Stimulated activated CD4-positive, alpha-beta T cell treated with anti-CD3 and anti-CD28 coated beads, Interleukin-1b, Interleukin-23, amount 100 ng/mL, for 1 hour (primary cell): Measurements from ENCODE around the gene SASH3.

ENCODE experiments used
- DNase-seq, 2 donors: peaks; one replicate each; pipeline ENCODE4 v3.0.0-alpha.2; 2020; ENCODE audit warnings: low read depth in 2 of 2

SASH3 gene

DNA sequence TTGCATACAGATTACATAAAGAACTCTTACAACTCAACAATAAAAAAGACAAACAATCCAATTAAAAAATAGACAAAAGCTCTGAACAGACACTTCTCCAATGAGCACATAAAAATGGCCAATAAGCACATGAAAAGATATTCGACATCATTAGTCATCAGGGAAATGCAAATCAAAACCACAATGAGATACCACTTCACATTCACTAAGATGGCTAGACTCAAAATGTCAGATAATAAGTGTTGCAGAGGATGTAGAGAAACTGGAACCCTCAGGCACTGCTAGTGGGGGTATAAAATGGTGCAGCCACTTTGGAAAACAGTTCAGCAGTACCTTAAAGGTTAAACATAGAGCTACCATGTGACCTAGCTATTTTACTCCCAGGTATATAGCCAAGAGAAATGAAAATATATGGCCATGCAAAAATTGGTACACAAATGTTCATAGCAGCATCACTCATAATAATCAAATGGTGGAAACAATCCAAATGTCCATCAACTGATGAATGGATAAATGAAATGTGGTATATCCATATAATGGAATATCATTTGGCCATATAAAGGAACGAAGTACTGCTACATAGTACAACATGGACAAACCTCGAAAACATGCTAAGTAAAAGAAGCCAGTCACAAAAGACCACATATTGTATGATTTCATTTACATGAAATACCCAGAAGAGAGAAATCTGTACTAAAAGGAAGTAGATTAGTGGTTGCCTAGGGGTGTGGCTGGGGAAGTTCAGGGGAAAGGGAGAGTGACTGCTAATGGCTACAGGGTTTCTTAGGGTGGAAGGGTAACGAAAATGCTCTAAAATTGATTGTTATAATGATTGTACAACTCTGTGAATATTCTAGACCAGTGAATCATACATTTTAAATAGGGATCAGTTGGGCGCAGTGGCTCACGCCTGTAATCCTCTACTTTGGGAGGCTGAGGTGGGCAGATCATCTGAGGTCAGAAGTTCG, 29.4 kb downstream of the SASH3 start:
- no peak for DNase-seq

DNA sequence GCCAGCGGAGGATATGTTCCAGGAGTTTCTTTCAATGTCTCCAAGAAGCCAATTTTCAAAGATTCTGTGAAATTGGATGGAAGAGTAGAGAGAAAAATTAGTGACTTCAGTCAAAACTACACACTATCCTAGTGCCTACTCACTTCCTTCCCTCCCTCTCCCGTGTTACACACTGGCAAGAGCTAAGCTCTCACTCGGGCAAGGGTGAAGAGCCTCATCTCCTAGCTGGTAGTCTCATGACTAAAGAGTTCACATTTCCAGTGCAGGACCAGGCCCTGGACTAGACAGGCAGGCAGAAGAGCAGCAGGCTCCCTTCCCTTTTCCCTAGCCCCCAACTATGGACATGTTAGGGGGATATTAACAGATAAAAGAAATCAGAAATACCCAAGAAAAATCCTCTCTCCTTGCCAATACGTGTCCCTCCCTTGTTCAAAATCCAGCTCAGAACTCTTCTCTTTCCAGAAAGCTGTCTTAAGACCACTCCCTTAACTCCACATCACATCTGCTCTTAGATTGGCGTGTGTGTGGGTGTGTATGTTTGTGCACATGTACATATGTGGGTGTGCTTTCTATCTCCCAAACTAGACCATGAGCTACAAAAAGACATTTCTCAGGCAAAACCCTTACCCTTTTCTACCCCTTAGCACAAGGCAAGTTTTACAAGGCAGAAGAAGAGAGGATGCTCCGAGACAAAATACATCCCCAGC, 34.1 kb downstream of the SASH3 start:
- DNase-seq: no peak

DNA sequence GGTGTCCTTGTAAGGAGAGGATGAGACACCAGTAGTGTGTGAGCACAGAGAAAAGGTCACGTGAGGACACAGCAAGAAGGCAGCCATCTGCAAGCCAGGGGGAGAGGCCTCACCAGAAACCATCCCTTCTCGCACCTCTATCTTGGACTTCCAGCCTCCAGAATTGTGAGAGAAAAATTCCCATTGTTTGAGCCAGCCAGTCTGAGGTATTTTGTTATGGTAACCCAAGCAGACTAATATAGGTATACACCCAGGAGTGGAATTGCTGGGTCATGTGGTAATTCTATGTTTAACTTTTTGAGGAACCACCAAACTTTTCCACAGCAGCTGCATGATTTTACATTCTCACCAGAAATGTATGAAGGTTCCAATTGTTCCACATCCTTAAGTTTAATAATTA, 38.4 kb downstream of the SASH3 start:
- DNase-seq: no peak

DNA sequence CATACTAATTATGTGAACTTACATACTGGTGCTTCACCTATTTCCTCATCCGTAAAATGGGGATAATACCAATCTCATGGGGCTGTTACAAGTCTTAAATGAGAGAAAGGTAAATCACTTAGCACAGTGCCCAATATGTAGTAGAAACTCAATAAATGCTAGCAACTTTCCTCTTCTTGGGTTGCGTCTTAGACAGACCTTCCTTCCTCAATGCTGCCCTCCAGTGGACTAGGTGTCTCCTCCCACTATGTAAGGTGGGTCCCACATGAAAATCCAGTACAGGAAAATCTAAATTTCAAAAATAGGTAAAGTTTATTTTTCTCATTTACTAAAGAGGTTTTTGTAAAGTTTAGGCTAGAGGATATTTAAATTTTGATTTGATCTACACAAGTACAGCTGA, 43.4 kb downstream of the SASH3 start:
- DNase-seq: peak in 1 of 2 donors; percentile 13

DNA sequence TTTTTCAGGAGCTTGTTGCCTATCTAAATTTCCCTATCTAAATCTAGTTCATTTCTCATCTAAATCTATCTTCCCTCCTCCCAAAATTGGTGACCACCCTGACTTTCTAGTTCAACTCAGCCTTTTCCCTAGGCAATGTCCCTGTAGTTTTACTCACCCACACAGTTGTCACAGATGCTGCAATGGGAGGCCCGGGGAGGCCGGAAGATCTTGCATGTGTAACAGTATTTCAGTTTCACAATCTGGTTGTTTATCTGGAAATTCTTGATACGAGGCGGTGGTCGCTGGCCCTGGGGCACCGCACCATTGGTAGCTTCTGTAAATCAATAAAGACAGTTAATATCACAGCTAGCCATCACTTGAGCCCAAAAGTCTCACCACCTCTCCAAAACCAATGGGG, 43.8 kb downstream of the SASH3 start:
- DNase-seq: no peak

DNA sequence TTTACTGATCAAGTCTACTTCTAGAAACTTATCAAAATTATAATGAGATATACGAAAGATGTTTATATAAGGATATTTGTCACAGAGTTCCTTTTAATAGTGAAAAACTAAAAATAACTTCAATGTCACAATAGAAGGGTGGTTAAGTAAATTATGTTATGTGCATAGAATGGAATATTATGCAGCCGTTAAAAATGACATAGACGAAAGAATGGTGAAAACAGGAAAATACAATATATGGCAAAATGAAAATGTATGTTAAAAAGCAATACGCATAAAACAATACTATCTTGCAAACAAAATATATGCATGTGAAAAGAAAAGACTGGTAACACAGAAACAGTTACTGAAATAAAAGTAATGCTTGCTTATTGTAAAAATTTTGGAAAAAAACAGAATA, 44.9 kb downstream of the SASH3 start:
- no peak for DNase-seq

DNA sequence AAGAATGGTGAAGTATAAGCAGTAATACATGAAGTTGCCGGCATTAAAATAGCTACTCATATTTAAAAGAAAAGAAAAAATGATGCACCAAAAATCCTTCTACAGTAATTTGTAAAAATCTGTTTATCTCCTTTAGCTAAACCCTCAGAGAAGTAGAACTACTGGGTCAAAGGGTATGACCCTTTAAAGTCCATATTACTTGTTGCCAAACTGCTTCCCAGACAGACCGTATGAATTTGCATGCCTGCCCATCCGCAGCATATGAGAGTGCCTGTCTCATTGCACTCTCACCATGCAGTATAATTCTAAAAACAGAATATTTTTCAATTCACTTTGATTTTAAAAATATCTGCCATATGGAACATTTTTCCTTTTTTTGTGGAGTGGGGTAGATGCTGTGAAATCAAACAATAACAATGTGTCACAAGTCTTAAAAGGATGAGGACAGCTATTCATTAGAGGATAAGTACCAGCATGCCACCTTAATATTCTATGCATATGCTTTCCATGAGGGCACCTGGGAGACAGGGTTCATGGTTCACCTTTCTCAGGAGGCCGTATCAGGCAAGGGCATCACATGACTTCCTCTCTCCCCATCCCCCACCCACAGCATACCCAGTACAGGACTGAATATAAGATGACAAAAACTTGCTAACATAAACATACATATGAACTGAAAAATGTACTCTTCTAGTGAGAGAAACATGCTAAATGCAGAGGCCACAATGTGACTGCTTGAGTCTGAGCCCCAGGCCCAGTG, 46.2 kb downstream of the SASH3 start:
- no peak for DNase-seq

DNA sequence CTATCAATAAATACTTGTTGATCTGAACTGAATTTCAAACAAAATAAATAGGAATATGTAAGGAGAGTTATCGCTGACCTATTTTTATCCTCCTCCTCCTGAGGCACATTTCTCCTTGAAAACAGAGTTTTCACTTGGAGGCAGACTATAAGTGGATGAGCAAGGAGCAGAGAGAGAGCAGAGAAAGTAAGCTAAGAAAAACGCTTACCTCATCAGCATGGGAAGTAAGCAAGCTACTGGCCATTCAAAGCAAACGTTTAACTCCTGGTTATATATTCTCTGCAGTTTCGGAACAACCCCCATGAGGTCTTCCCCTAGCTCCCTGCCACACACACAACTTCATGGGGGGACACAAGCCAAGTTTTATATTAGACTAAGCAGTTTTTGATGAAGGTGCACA, 50.7 kb downstream of the SASH3 start:
- no peak for DNase-seq

DNA sequence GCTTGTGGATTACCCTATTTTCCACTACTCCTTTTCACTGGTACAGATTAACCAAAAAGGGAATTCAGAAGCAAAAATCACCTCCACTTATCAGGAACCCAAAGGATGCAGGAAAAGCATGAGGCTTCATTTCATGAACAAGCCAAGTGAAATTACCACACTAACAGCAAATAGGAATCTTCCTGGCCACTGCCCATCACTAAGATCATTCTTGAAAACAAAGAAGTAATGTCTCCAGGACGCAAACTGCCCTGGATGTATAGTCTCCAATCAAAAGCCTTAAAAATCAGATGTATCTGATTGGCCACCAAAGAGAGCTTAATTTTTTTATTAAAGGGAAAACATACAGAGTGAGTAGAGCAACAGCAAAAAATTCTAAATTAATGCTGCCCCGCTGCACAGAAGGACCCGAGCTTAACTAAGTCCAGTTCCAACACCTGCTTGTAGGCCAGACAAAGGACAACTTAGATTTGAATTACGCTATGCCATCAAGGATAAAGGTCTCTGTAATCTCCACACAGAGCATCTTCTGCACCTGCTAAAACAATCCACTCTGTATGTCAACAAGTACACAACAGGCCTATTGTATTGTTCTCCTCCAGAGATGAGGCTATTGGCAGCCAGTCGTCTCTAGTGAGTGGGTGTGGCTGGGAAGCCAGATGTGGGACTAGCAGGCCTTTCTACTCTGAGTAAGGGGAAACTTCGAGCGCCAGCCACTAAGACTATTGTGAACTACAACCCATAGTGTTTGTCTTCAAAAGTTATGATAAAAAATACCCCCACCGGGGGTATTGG, 51.5 kb downstream of the SASH3 start:
- DNase-seq: no peak

DNA sequence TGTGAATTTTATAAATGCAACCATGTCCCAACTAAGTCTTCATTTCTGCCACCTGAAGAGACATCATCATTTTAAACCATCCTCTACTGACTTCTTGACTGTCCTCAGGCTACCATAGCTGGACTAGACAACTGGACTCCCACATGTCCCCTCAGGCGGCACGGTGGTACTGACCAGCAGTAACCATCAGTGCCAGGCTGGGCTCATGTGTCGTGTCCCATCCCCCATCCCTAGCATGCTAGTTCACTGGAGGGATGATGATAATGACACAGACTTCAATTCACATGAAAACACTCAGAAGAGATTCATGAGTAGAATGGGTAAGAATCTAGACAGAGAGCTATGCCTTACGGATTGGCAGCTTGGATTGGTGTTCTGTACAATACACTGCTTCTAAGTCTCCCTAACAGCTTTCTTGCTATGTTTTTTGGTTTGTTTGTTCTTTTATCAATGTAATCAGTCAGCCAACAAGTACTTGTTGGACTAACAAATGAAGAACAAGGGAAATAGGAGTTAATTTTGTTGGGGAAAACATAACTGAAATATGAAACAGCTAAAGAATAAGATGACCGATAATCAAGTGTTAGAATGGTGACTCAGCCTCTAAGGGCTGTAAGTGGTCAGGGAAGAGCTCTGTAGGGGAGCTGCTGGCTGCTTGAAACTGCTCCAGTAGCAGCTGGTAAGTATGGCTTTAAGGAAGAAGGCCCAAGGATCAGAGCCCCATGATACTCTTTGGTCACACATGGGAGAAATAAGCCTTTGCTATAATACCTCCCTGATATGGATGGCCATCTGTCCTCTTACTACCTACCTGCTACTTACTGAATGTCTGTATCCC, 53.6 kb downstream of the SASH3 start:
- DNase-seq: no peak

DNA sequence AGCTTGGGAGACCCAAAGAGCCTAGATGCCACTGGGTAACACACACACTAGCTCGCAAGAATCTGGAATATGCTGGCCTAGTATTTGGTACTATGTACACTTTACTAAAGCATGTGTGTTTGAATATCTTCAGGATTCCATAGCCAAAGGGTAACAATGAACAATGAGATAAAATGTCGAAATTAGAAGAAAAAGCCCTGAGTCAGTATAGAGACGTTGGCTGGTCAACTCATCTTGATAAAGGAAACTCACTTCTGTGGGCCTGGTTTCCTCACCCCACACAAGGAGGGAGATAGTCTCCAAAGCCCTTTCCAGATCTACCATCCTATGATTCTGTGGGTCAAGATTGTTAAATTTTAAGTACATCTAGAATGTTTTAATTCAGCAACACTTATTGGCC, 57.1 kb downstream of the SASH3 start:
- no peak for DNase-seq

DNA sequence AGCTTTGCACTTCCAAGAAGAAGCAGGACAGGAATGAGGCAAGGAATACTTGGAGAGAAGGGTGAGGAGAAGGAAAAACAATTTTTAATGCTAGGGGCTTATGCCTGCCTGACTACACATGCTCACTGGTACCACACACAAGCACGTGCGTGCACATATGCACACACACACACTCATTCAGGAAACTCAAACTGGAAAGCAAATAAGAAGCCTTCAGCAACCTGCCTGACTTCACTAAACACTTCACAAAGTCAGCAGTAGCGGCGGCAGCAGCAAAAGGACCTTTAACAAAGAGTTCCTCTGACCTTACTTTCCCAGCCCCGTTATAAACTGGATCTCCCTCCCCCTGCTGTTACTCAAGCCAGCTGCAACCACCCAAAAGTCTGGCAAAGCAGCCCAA, 60.6 kb downstream of the SASH3 start:
- no peak for DNase-seq

DNA sequence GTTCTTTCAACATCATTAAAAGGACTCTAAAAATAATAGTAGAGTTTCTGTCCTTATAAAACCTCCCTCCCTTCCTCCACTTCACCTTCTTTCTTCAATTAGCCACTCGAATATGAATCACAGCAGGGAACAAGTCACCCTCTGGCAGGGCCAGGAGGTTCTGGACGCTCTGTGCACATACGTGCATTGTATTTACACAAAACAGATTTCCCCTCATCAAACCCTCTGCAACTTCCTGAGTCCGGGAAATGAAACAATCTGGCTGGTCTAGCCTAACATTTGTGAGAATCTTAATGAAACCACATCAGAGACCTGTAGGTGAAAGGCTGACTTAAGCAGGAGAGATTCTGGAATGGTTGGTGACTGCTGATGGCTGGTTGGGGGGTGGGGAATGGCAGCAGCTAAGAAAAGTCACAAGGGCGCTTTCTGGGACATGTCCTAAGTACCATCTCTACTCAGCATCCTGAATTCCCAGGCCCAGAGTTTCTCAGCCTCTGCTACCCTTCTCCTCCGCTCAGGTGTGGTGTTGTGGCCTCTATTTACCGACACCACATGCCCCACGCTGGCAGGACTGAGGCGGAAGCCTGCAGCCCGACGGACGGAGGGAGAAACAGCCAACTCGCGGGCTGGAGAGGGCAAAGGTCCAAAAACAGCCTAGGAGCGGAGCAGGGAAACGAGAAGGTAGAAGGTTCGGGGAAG, 62.9 kb downstream of the SASH3 start:
- DNase-seq: no peak

DNA sequence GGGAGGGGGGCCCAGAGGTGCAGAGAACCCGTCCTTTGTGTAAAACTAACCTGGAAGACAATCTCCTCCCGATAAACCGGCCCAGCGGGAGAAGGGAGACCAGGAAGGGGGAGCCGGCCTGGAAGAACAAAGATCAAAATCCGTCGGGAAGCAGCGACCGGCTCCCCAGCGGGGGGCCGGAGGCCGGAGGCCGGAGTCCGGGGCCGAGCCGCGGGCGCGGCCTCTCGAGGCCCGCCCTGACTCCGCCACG, 63.4 kb downstream of the SASH3 start:
- DNase-seq: no peak

DNA sequence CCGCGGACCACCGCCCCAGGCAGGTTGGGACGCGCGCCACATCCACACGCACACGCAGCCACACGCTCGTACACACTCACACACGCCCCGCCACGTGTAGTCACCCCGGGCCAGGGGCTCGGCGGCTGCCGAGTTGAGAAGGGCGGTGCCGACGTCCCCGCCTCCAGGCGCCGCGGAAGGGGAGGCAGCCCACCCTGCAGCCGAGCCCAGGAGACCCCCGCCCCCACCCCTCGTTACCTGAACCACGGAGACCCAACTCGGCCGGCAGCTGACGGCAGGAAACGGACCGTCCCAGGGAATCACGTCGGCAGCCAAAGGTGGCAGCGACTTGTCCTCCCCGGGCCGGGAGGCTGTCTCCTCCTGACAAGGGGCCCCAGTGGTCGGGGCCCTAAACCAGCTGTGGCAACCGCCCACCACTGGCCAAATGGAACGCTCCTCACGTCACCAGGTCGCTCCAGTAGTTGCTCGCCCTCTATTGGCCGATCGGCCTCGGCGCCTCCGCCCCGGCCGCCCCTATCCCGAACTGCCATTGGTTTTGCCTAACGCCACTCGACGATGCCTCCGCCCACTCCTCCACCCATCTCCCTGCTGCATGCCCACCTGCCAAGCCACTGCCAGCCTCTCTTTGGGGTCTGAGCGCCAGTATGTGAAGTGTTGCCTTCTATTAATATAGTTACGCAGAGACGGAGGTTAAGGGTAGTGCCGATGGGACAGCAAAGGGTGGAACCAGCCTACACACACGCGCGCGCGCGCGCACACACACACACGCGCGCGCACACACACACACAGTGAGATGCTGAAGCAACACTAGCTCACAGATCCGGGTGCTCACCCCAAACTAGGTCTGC, 63.9 kb downstream of the SASH3 start, which contains the start of gene ZDHHC9:
Gene ZDHHC9, minus strand, starts transcription at position 428 of the 848 bp plus-strand sequence. CDS start 1,941 bp downstream, outside the sequence.
- peak; percentile 60 to 68 for DNase-seq
